HepG2 (cell line): Measurements from ENCODE around the gene KRT12. TPM values are rescaled to one million over a fixed set of nuclear protein-coding genes. Genes with fewer than 3 reads are reported as not detected.

ENCODE experiments used
- ADNP ChIP-seq: sonication (generic); formaldehyde crosslinking; IDR thresholded peaks from 2 replicates; pipeline ENCODE4 v1.4.0; 2020; ENCODE audit warnings: missing genetic modification reagents
- CHD2 ChIP-seq: IDR thresholded peaks from 2 replicates; pipeline ENCODE4 v1.6.1; 2011; ENCODE audit warnings: low read depth, low read length, improper control_type of control experiment
- CREM ChIP-seq, 2 experiments: sonication (generic) in 1 of 2; formaldehyde crosslinking in 1 of 2; IDR thresholded peaks; 2 replicates each; pipeline versions ENCODE4 v1.4.0 to v1.6.1; 2016 to 2020; ENCODE audit warnings: antibody characterized with exemption in 1 of 2, mild to moderate bottlenecking in 1 of 2, missing genetic modification reagents in 1 of 2
- DR1 ChIP-seq: sonication (generic); formaldehyde crosslinking; IDR thresholded peaks from 2 replicates; pipeline ENCODE4 v1.8.0; 2021; ENCODE audit warnings: mild to moderate bottlenecking, missing genetic modification reagents, inconsistent platforms
- FOSL2 ChIP-seq: sonication (generic); formaldehyde crosslinking; IDR thresholded peaks from 2 replicates; pipeline ENCODE4 v1.4.0; 2020; ENCODE audit warnings: missing genetic modification reagents
- HMGXB3 ChIP-seq: sonication (generic); formaldehyde crosslinking; IDR thresholded peaks from 2 replicates; pipeline ENCODE4 v1.4.0; 2020; ENCODE audit warnings: missing genetic modification reagents, borderline replicate concordance
- IKZF1 ChIP-seq: fragments of 450-650 bp; IDR thresholded peaks from 2 replicates; pipeline ENCODE4 v1.7.1; 2016
- MYC ChIP-seq: sonication (generic); formaldehyde crosslinking; IDR thresholded peaks from 2 replicates; pipeline ENCODE4 v1.9.0; 2021; ENCODE audit warnings: missing genetic modification reagents, borderline replicate concordance
- PCBP1 ChIP-seq: fragments of 200-400 bp; formaldehyde crosslinking; IDR thresholded peaks from 2 replicates; pipeline ENCODE4 v1.6.1; 2017; ENCODE audit warnings: mild to moderate bottlenecking, low read depth, low read length, borderline replicate concordance
- RARG ChIP-seq: sonication (generic); formaldehyde crosslinking; IDR thresholded peaks from 2 replicates; pipeline ENCODE4 v1.4.0; 2020; ENCODE audit warnings: low read depth, mild to moderate bottlenecking, missing genetic modification reagents
- TFAP4 ChIP-seq: sonication (generic); IDR thresholded peaks from 2 replicates; pipeline ENCODE4 v1.6.1; 2016; ENCODE audit warnings: low read depth, borderline replicate concordance
- ZBTB26 ChIP-seq: IDR thresholded peaks from 2 replicates; pipeline ENCODE4 v1.6.1; 2016; ENCODE audit warnings: missing compliant biosample characterization, missing genetic modification reagents, borderline replicate concordance
- ZNF234 ChIP-seq: sonication (generic); formaldehyde crosslinking; conservative IDR thresholded peaks from 2 replicates; pipeline ENCODE4 v1.5.1; 2020; ENCODE audit warnings: mild to moderate bottlenecking, missing genetic modification reagents
- ZNF333 ChIP-seq: sonication (generic); formaldehyde crosslinking; IDR thresholded peaks from 2 replicates; pipeline ENCODE4 v1.4.0; 2020; ENCODE audit warnings: mild to moderate bottlenecking, missing genetic modification reagents, borderline replicate concordance
- ZNF33A ChIP-seq: sonication (generic); formaldehyde crosslinking; IDR thresholded peaks from 2 replicates; pipeline ENCODE4 v1.5.1; 2020; ENCODE audit warnings: missing genetic modification reagents, mild to moderate bottlenecking, moderate library complexity, borderline replicate concordance
- ZNF484 ChIP-seq: sonication (generic); formaldehyde crosslinking; IDR thresholded peaks from 2 replicates; pipeline ENCODE4 v1.5.1; 2020; ENCODE audit warnings: mild to moderate bottlenecking, low read depth, missing genetic modification reagents, borderline replicate concordance
- ZNF558 ChIP-seq: sonication (generic); formaldehyde crosslinking; IDR thresholded peaks from 2 replicates; pipeline ENCODE4 v1.9.0; 2022; ENCODE audit warnings: mild to moderate bottlenecking, missing genetic modification reagents, borderline replicate concordance
- ZNF577 ChIP-seq: sonication (generic); formaldehyde crosslinking; IDR thresholded peaks from 2 replicates; pipeline ENCODE4 v1.4.0; 2020; ENCODE audit warnings: mild to moderate bottlenecking, low read depth, missing genetic modification reagents, borderline replicate concordance
- ZNF678 ChIP-seq: sonication (generic); formaldehyde crosslinking; IDR thresholded peaks from 2 replicates; pipeline ENCODE4 v1.4.0; 2020; ENCODE audit warnings: mild to moderate bottlenecking, missing genetic modification reagents
- ZNF772 ChIP-seq: sonication (generic); formaldehyde crosslinking; IDR thresholded peaks from 2 replicates; pipeline ENCODE4 v1.5.0; 2020; ENCODE audit warnings: mild to moderate bottlenecking, missing genetic modification reagents
- polyA plus RNA-seq, 8 experiments: library from polyadenylated mRNA; depleted of rRNA in 3 of 8; stranded (reverse) in 7 of 8; unstranded in 1 of 8; fragments of >200 nt; fragmentation: Illumina TruSeq in 4 of 8; extraction: Trizol in 4 of 8; gene quantifications; 2 replicates each; pipeline versions ENCODE4 v1.2.1 to v1.2.3, GENCODE V29; 2011 to 2016; ENCODE audit warnings: low read depth in 4 of 8, missing spikeins in 1 of 8, mixed read lengths in 1 of 8; ENCODE audit not compliant: insufficient read depth in 1 of 8
- total RNA-seq, 5 experiments: library from RNA; depleted of rRNA; stranded (reverse); fragments of >200 nt; fragmentation: Illumina TruSeq; extraction: Trizol; gene quantifications; 2 replicates each; pipeline ENCODE4 v1.2.3, GENCODE V29; 2016; ENCODE audit warnings: low read depth in 1 of 5
- TF ChIP-seq, protein P1 (sequence below): sonication (generic); formaldehyde crosslinking; IDR thresholded peaks from 2 replicates; pipeline ENCODE4 v1.5.1; 2020; ENCODE audit warnings: missing genetic modification reagents, mild to moderate bottlenecking, borderline replicate concordance
- TF ChIP-seq, protein P2 (sequence below): sonication (generic); formaldehyde crosslinking; IDR thresholded peaks from 2 replicates; pipeline ENCODE4 v1.8.0; 2022; ENCODE audit warnings: mild to moderate bottlenecking, missing genetic modification reagents

Gene KRT12
- total and polyA plus RNA-seq, 2 of the 13 experiments (the other 11 are each of a cell fraction or from before 2014, with no cell fraction given), result 0.07 to 0.09 TPM

DNA sequence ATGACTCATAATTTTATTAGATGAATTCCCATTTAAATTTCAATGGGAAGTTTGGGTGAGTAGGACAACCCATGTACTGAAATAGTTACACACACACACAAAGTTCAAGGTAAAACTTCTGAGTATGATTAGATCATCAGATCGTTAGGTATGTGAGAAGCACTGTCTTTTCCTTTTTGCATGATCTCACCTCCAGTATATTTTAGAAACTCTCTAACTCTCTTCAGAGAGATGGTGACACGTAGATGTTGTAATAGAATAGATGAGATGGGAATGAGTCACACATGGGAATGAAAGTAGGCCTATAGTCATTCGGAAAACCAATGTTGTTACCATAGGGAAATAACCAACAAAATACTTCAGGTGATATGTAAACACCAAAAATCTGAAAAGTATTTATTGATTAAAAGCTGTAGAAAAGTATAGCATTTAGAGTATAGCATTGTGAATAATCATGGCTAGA is 48.2 kb upstream of the KRT12 start (continued):
- TF ChIP-seq, protein P1, sequence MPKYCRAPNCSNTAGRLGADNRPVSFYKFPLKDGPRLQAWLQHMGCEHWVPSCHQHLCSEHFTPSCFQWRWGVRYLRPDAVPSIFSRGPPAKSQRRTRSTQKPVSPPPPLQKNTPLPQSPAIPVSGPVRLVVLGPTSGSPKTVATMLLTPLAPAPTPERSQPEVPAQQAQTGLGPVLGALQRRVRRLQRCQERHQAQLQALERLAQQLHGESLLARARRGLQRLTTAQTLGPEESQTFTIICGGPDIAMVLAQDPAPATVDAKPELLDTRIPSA (CRISPR knock-in tag), result no peak
- TF ChIP-seq TFAP4, result no peak
- TF ChIP-seq MYC, result no peak
- TF ChIP-seq PCBP1, result no peak
- TF ChIP-seq ZBTB26 (CRISPR knock-in tag), result no peak
- TF ChIP-seq ZNF333 (CRISPR knock-in tag), result no peak
- TF ChIP-seq ZNF558, result no peak
- TF ChIP-seq, protein P2, sequence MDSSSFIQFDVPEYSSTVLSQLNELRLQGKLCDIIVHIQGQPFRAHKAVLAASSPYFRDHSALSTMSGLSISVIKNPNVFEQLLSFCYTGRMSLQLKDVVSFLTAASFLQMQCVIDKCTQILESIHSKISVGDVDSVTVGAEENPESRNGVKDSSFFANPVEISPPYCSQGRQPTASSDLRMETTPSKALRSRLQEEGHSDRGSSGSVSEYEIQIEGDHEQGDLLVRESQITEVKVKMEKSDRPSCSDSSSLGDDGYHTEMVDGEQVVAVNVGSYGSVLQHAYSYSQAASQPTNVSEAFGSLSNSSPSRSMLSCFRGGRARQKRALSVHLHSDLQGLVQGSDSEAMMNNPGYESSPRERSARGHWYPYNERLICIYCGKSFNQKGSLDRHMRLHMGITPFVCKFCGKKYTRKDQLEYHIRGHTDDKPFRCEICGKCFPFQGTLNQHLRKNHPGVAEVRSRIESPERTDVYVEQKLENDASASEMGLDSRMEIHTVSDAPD, result no peak
- TF ChIP-seq IKZF1, result no peak
- TF ChIP-seq ZNF484, result no peak
- TF ChIP-seq RARG (CRISPR knock-in tag), result no peak
- no peak for TF ChIP-seq ADNP (CRISPR knock-in tag)
- no peak for TF ChIP-seq ZNF678 (CRISPR knock-in tag)
- peak; percentile 46; the same call in 1 of the 2 replicates for TF ChIP-seq HMGXB3 (CRISPR knock-in tag)
- TF ChIP-seq ZNF234 (CRISPR knock-in tag), result no peak
- no peak for TF ChIP-seq CHD2
- no peak for TF ChIP-seq DR1 (CRISPR knock-in tag)
- no peak for TF ChIP-seq ZNF772 (CRISPR knock-in tag)
- TF ChIP-seq ZNF577 (CRISPR knock-in tag), result no peak
- TF ChIP-seq FOSL2 (CRISPR knock-in tag), result peak; percentile 87
- TF ChIP-seq ZNF33A (CRISPR knock-in tag), result no peak
- TF ChIP-seq CREM (IDR thresholded peaks at IDR 0.05), result peak; percentile 45; the same call in 1 of the 2 replicates
- no peak for TF ChIP-seq CREM (CRISPR knock-in tag; IDR thresholded peaks at IDR 0.05)
